Stimulated activated CD8-positive, alpha-beta memory T cell treated with anti-CD3 and anti-CD28 coated beads, Interleukin-15, amount 100 ng/mL, for 1 hour (primary cell): Measurements from ENCODE around the gene ALAD.
"Not testable (repeated sequence)": the region's sequence is repeated elsewhere in the genome, so short reads cannot be mapped to it uniquely, and the experiment has no call there.

Source experiments
- DNase-seq: peaks from one replicate; pipeline ENCODE4 v3.0.0-alpha.2; 2020; ENCODE audit warnings: low read depth

ALAD gene

GRCh38 chr9:113398796-113399195, 2.3 kb downstream of the ALAD start:
- DNase-seq, result no peak

GRCh38 chr9:113397203-113397631, 3.9 kb downstream of the ALAD start:
- DNase-seq, result no peak

GRCh38 chr9:113395000-113395861, 5.9 kb downstream of the ALAD start:
- no peak for DNase-seq

GRCh38 chr9:113393281-113393680, 7.8 kb downstream of the ALAD start:
- no peak for DNase-seq

GRCh38 chr9:113391917-113392316, 9.2 kb downstream of the ALAD start:
- no peak for DNase-seq

GRCh38 chr9:113390192-113390960, 10.7 kb downstream of the ALAD start:
- no peak for DNase-seq

- no peak for DNase-seq
These were observed 11.6 kb downstream of the ALAD start for GRCh38 chr9:113389451-113389850.

GRCh38 chr9:113388833-113389232, 12.3 kb downstream of the ALAD start:
- no peak for DNase-seq

GRCh38 chr9:113387560-113388230, 13.4 kb downstream of the ALAD start:
- no peak for DNase-seq

- DNase-seq, result no peak
These were observed 14.3 kb downstream of the ALAD start for GRCh38 chr9:113386571-113387393.

- no peak for DNase-seq
These were observed 19.1 kb downstream of the ALAD start for GRCh38 chr9:113381909-113382411.

- DNase-seq, result not testable (repeated sequence)
These were observed 19.6 kb downstream of the ALAD start for GRCh38 chr9:113381441-113381840.

- DNase-seq, result no peak
These were observed 20.2 kb downstream of the ALAD start for GRCh38 chr9:113380869-113381378.

GRCh38 chr9:113379829-113380210, 21.3 kb downstream of the ALAD start:
- not testable (repeated sequence) for DNase-seq

- DNase-seq, result not testable (repeated sequence)
These were observed 21.8 kb downstream of the ALAD start for GRCh38 chr9:113379094-113379828.

- peak; percentile 53 for DNase-seq
These were observed 24.2 kb downstream of the ALAD start, which contains the start of gene HDHD3 for GRCh38 chr9:113376634-113377567. HDHD3 (minus strand) TSS chr9:113376986; CDS start chr9:113374354, 2,632 bp downstream.

GRCh38 chr9:113375057-113376023, 25.7 kb downstream of the ALAD start:
- DNase-seq, result no peak
